CD1c-positive myeloid dendritic cell (primary cell): ENCODE data around the gene BICC1.

Source experiments
- DNase-seq: peaks from one replicate; pipeline ENCODE4 v3.0.0-alpha.2; 2016; ENCODE audit errors: extremely low spot score

BICC1 gene

DNA sequence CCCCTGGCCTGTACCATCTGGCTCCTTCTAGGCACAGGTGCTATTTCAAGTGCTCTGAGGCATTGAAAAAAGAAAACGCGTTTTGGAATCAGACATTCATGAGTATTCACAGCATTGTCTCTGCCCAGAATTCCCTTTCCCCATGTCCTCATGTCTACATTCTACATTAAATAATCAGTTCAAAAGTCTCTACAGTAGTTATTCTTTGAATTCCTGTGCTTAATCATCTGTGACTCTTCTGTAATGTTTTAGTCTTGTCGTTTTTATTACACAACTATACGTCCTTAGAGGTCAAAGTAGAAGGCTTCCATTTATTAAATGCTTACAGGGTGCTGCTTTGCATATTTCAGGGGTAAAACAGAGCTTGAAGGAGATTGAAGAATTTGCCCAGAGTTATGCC lies 95.7 kb downstream of the BICC1 start:
- no peak for DNase-seq

DNA sequence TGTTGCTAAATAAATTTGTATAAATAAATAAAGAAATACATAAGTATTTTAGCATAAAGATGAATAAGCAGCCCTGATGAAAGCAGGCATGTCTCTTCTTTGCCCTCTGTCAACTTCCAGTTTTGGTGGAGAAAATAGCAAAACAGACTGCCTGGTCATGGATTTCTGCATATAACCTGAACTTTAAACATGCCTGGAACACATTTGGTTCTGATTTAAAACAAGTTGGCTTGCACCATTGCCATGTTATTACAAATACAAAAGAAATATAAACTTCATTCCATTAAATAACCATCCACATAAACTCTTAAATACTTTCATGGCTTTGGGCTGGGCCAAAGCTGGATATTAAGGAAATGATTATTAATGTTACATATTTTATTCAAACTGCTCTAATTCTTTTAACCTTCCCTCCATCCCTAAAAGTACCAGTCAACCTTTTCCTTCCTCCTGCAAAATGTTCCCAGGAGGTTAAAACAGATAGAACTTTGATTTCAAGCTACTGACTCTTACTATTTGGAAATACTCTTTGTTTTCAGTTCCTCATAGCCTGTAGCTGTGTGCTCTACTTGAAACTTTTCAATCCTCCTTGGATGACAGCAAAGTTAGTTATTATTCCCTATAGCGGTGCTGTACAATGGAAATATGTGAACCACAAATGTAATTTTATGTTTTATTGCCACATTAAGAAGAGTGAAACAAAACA lies 96.3 kb downstream of the BICC1 start:
- peak; percentile 2 for DNase-seq

DNA sequence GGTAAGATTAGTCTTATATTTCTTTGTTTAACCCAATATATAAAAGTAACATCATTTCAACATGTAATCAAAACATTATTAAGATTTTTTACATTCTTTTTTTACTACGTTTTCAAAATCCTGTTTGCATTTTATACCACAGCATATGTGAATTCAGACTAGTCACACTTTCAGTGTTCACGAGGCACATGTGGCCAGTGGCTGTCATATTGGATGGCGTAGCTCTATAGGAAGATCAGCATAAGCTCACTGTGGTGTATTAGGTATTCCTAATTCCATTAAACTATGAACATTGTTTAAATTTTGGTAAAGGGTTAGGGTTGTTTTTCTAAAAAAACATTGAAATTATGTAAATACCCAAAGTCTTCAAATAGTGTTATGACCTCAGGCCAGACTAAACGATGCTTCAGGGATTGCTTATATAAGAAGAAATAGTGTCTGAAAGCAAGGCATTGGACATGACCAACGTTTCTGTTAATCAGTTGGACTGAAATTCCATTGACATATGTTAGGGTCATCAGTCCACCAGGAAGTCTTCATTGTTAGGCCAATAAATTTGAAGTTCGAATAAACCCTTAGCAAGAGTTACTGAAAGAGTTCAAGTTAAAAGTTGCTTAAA lies 97.0 kb downstream of the BICC1 start:
- DNase-seq, result no peak

DNA sequence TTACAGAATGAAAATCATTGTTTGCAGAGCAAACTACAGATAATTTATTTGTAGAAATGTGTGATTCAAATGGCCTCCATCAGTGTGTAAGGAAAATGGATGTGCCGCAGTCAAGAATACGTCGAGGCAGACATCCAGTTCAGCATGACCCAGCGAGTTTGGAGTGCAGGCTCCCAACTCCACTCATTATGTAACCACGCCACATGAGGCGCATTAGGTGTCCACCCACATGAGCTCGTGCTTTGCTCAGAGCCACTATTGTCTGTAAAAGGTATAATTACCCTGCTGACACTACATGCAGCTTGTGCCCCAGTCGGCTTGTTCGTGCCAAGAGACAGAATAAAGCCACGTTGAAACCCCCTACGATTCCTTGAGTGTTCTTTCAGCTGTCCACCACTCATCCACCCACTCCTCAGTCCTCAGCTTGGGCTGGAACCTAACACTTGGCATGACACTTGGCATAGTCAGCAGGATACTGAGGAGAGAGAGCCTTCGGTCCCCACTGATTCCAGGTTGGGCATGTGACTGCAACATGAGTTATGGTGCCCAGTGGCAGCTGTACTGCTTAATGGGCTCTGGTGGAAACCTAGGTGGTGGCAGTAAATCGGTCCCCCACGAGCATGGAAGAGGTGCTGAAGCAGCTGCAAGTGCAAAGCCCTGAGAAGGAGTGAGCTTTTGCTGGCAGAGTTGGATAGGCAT lies 102.7 kb downstream of the BICC1 start:
- no peak for DNase-seq

- DNase-seq, result no peak
These were observed 105.5 kb downstream of the BICC1 start for GRCh38 chr10:58618158-58618676.

- DNase-seq, result no peak
These were observed 108.9 kb downstream of the BICC1 start for GRCh38 chr10:58621379-58622077.

GRCh38 chr10:58622246-58622645 lies 109.6 kb downstream of the BICC1 start:
- DNase-seq, result no peak

GRCh38 chr10:58625070-58625469 lies 112.4 kb downstream of the BICC1 start:
- DNase-seq, result no peak

GRCh38 chr10:58627392-58627791 lies 114.7 kb downstream of the BICC1 start:
- DNase-seq, result no peak

DNA sequence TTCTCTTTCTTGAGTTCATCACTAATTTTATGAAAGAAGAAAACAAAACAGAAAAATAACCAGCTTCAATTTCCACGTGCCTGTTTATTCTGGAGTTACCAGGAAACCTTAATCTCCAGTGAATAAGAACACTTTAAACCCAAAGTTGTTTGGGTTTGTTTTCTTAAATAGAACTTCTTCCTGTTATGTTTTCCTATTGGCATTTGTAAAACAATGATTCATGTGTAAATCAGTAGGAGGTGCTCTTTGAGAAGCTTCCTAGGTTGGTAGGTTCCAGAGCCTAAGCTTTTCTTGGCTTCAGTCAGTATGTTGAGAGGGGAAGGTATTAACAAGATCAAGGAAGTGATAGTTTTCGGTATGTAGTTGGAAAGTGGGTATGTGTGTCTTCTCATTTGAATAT lies 119.0 kb downstream of the BICC1 start:
- DNase-seq, result no peak

DNA sequence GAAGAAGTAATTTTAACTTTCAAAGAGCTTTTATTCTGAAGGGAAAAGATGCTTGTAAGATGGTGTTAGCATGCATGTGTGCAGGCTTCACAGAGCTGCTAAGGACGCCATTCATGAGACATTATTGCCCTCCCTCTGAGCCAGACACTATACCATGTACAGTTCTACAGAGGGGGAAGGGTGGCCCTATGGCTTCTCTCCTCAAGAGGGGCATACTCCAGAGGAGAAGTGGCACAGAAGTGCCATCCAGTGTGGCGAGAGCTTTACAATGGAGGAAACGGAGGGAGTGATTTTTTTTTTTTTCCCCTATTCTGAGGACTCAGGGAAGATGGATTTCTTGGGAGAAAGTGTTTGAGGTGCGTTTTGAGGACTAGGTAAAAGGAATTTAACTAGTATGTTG lies 119.5 kb downstream of the BICC1 start:
- no peak for DNase-seq

DNA sequence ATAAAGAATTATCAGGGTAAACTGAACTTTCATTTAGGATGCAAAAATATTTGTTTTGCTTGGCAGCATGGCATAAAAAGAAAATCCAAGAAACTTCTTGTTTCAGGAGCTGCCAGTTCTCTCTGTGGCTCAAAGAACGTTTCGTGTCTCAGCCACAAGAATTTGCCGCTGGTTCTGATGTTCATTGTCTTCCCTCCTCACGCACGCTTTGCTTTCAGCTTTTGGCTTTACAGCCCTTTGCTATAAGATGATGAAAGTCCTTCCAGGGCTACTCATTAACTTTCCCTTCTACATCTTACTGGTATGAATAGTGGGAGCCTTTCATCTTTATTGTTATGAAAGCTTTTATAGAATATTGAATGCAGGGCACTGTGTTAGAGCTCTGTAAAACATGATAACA lies 124.7 kb downstream of the BICC1 start:
- no peak for DNase-seq

DNA sequence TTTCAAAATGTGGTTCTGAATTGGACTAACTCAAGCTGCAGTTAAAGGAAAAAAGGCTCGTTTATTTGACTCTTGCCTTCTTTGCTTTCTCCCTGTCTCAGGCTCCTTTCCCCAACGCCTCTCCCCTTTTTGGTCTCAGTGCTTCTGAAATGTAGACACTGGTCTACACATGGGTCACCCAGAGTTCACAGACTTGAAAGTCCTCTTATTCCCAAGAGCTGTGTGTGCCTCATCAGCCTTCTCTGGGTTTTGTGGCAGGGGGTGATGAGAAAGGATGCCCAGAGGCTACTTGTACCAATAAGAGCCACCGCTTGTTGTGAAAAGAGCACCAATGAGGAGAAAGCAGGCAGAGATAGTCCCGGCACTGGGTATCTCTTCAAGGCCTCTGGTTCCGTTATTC lies 125.7 kb downstream of the BICC1 start:
- DNase-seq, result no peak

DNA sequence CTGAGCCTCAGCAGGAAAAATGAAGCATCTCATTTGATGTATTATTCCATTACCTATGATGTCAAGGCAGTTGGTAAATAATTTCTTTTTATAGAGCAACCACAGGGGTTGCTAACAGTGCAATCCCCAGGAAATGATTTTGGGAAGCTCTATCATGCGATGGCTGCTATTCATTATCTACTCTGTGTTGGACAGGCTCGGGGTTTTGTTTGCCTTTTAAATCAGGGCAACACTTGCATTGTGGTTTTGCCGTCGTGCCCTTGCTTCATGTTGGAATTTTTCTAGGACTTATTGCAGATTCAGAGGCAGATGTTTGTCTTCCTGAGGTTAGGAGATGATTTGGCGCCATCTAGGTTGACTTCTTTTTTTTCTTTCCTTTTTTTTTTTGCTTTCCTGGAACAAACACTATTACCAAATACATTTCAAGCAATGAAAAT lies 128.4 kb downstream of the BICC1 start:
- DNase-seq, result peak; percentile 3

- DNase-seq, result no peak
These were observed 129.0 kb downstream of the BICC1 start for GRCh38 chr10:58641708-58642107.

GRCh38 chr10:58642283-58642682 lies 129.6 kb downstream of the BICC1 start:
- no peak for DNase-seq

DNA sequence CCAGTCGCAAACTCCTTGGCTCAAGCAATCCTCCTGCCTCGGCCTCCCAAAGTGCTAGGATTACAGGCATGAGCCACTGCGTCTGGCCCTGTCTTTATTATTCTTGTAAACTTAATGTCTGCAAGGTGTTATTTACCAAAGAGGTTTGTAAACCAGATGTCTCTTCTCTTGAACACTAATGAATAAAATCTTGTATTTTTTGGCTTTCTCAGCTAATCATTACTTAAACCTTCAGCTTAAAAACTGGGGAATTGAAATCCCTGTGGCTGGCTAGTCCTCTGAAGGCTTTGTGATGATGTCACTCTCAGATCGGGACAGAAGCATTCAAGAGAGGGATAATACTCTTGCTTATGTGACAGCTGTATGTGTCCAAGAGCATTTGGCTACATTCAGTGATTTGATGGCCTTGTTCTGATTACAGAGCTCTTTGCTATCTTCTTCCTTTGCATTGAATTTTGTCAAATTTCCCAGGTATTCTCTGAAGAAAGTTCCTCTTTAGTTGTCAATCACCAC lies 130.3 kb downstream of the BICC1 start:
- no peak for DNase-seq

- DNase-seq, result no peak
These were observed 131.6 kb downstream of the BICC1 start for GRCh38 chr10:58644311-58644710.

DNA sequence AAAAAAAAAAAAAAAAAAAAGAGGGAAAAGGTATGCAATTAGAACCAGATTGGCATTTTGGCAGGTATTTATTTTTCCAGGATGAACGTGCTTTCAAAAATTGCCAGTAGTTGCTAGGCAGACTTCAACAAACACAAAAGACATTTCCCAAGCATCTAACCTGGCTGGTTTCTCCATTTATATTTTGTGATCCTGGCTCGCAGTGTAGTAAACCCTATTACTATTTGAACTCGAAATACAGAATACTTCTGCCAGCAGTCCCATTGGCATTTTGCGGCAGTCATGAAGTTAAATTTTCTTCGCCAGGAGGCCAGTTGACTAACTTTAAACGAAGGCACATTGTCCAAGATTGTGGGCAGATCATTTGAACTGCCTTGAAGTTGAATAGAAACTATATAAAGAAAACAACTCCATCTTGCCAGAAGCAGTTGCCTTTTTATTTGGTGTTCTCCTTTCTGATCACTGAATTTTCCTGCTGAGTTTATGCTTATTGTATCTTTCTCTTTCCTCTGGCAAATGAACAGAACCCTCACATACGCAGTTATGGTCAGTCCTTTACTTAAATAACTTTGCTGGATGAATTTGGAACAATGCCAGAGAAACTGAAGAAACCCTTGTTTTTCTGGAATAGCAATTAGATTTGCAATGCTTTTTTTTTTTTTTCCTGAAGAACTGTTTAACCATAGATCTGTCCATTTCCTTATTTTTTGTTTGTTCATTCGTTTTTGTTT lies 132.9 kb downstream of the BICC1 start:
- DNase-seq, result no peak

- no peak for DNase-seq
These were observed 134.9 kb downstream of the BICC1 start for GRCh38 chr10:58647376-58648112.

- DNase-seq, result no peak
These were observed 135.5 kb downstream of the BICC1 start for GRCh38 chr10:58648131-58648530.
